ENCODE results near the gene PRTN3.

- TF ChIP-seq CTCF (conservative IDR thresholded peaks at IDR 0.05): no peak
- TF ChIP-seq EZH2 (IDR thresholded peaks at IDR 0.05; ENCODE audit: low read depth): no peak
Measured at GRCh38 chr19:813219-814151, 27.3 kb upstream of the PRTN3 start.
